Neuron (in vitro differentiated cells): ENCODE measurements around the gene LETMD1.

Source experiments
- H2AFZ ChIP-seq: one replicate; pipeline ENCODE4 v1.6.1; 2013; ENCODE audit warnings: low read depth, mild to moderate bottlenecking, inconsistent platforms, low read length, moderate library complexity
- H3K27me3 ChIP-seq: one replicate; pipeline ENCODE4 v1.6.1; 2013; ENCODE audit warnings: low read length; ENCODE audit not compliant: insufficient read depth
- H3K36me3 ChIP-seq: one replicate; pipeline ENCODE4 v1.6.1; 2013; ENCODE audit warnings: low read length; ENCODE audit not compliant: insufficient read depth
- H3K4me1 ChIP-seq: one replicate; pipeline ENCODE4 v1.6.1; 2013; ENCODE audit warnings: low read length; ENCODE audit not compliant: insufficient read depth
- H3K4me3 ChIP-seq: 2 replicates; pipeline ENCODE4 v1.5.1; 2013; ENCODE audit warnings: mild to moderate bottlenecking, low read length, moderate library complexity
- H3K9me3 ChIP-seq: one replicate; pipeline ENCODE4 v1.6.1; 2013; ENCODE audit warnings: low read length

Gene LETMD1

GRCh38 chr12:51033457-51034089, 14.6 kb upstream of the LETMD1 start:
- Histone ChIP-seq H3K36me3 (no peaks in the 10 kb centered on the region), H3K4me3 (no peak overlapping the region), H3K4me1 (peaks cover under 1% of the 10 kb centered on the region), H2AFZ (no peak overlapping the region), H3K27me3 (no peaks in the 10 kb centered on the region), H3K9me3 (no peaks in the 10 kb centered on the region)

DNA sequence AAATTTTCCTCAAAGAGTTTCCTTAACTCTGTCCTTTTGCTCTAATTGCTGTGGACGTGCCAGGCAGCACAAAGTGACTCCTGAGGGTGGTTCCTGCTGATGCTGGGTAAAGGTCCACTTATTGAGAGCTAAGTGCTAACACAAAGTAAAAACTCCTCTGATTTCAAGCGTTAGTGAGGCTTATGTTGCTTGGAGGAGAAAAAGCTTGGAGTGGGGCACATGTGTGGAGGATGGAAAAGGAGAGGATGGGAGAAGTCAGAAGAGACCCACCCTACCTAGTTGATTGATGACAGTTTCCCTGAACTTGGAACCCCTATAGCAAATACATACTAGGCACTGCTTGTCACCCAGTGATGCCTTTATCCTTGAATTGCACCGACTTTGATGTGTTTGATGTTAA, 11.8 kb upstream of the LETMD1 start:
- Histone ChIP-seq H2AFZ (no peak overlapping the region), H3K4me3 (no peak overlapping the region), H3K9me3 (no peaks in the 10 kb centered on the region), H3K27me3 (no peaks in the 10 kb centered on the region), H3K4me1 (no peaks in the 10 kb centered on the region), H3K36me3 (no peaks in the 10 kb centered on the region)

- H3K27me3 ChIP-seq, result no peaks in the 10 kb centered on the region
- no peaks in the 10 kb centered on the region for H3K9me3 ChIP-seq
- no peaks in the 10 kb centered on the region for H3K36me3 ChIP-seq
- H2AFZ ChIP-seq, result no peak overlapping the region
- H3K4me1 ChIP-seq, result no peaks in the 10 kb centered on the region
- peak overlapping the region; percentile 49 for H3K4me3 ChIP-seq
Measured at GRCh38 chr12:51048661-51049251, 629 bp downstream of the LETMD1 start.

DNA sequence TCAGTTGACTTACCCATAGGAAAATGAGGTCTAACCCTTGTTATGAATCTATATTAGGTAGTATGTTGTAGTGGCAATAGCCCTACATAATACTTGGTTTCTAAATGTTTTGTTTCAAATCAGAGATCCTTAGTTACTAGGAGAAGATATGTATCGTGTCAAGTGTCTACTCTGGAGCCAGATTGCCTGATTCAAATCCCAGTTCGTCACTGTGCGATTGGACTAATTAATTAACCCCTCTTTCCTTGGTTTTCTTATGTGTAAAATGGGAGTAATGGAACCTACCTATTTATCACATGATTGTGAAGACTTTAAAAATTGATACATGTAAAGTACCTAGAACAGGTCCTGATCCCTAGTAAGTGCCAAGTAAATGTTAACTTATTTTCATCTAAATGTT, 1.4 kb downstream of the LETMD1 start:
- no peak overlapping the region for H2AFZ ChIP-seq

GRCh38 chr12:51051787-51052186, 3.7 kb downstream of the LETMD1 start:
- no peaks in the 10 kb centered on the region for H3K36me3 ChIP-seq
- H3K4me1 ChIP-seq, result no peaks in the 10 kb centered on the region
- no peak overlapping the region for H2AFZ ChIP-seq
- H3K4me3 ChIP-seq, result no peak overlapping the region
- H3K9me3 ChIP-seq, result no peaks in the 10 kb centered on the region
- no peaks in the 10 kb centered on the region for H3K27me3 ChIP-seq

More for the DNA sequence above, 1.4 kb downstream of the LETMD1 start:
- Histone ChIP-seq H3K36me3 (no peaks in the 10 kb centered on the region), H3K27me3 (no peaks in the 10 kb centered on the region), H3K9me3 (no peaks in the 10 kb centered on the region), H3K4me3 (no peak overlapping the region), H3K4me1 (no peaks in the 10 kb centered on the region)

DNA sequence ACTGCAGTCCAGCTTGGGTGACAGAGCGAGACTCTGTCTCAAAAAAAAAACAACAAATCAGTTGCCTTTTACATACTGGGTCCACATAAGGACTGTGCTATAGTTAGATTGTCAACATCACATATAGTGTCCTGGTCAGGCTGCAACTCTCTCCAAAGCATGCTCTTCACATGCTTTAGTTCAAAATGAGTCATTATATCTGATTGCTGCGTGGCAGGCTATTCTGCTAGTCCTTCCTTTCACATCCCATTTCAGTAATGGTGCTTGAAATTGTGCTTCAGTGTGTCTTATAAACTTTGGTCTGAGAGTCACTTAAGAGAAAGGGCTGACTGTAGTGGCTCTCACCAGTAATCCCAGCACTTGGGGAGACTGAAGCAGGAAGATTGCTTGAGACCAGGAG, 6.9 kb downstream of the LETMD1 start:
- Histone ChIP-seq H3K4me1 (no peaks in the 10 kb centered on the region), H3K4me3 (no peak overlapping the region), H3K27me3 (no peaks in the 10 kb centered on the region), H2AFZ (no peak overlapping the region), H3K36me3 (no peaks in the 10 kb centered on the region), H3K9me3 (no peaks in the 10 kb centered on the region)

GRCh38 chr12:51056242-51056641, 8.1 kb downstream of the LETMD1 start:
- Histone ChIP-seq H2AFZ (no peak overlapping the region), H3K4me3 (no peak overlapping the region), H3K27me3 (no peaks in the 10 kb centered on the region), H3K9me3 (no peaks in the 10 kb centered on the region), H3K36me3 (no peaks in the 10 kb centered on the region), H3K4me1 (no peaks in the 10 kb centered on the region)

DNA sequence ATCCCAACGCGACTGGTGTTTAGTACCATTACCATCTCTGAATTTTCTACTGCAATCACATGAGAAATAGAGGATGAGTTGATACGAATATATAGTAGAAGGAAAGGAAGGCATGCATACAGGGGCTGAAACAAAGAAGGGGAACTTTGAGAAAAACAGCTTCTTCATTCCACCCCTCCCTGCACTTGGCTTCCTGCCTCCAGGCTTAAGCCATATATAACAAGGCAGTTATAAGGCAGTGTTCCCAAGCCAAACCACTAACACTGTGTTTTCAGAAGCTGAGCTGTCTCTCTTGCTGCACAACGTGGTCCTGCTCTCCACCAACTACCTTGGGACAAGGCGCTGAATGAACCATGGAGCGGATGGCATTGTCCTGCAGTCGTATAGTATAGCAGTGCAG, 11.0 kb downstream of the LETMD1 start:
- Histone ChIP-seq H2AFZ (no peak overlapping the region), H3K27me3 (no peaks in the 10 kb centered on the region), H3K36me3 (peaks cover 22% of the 10 kb centered on the region), H3K4me1 (no peaks in the 10 kb centered on the region), H3K4me3 (no peak overlapping the region), H3K9me3 (no peaks in the 10 kb centered on the region)

DNA sequence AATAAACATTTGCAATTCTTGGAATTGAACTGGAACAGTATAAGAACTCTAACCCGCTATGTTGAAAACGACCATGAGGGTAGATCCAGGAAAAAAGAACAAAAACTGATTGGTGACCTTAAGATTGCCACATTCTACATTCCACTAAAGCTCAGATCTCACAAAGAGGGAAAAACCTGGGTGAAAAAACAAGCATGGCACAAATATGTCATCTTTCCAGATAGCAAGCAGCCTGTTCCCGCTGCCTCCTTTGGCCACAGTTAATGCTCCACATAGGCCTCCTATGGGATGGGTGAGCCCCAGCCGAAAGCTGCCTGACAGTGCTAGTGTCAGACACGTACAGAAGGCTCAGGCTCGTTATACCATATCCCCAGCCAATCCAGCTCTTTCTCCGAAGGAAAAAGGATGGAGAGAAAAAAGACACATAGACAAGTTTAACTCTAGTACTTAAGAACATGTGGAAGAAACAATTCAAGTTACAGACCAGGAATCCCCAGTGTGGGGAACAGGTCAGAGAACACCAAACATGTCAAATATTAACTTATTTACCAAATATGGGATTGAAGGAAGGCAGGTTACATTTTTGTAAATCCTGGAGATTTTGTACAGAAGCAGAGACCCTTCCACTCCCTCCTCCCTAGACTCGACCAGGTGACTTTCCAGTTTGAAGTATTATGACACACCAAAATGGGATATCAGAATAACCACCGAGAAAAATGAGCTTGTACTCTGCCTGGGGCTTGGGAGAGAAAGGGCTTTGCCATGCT, 14.7 kb downstream of the LETMD1 start:
- Histone ChIP-seq H3K36me3 (peaks cover 53% of the 10 kb centered on the region), H3K4me1 (no peaks in the 10 kb centered on the region), H3K27me3 (no peaks in the 10 kb centered on the region), H2AFZ (no peak overlapping the region), H3K9me3 (no peaks in the 10 kb centered on the region), H3K4me3 (no peak overlapping the region)

DNA sequence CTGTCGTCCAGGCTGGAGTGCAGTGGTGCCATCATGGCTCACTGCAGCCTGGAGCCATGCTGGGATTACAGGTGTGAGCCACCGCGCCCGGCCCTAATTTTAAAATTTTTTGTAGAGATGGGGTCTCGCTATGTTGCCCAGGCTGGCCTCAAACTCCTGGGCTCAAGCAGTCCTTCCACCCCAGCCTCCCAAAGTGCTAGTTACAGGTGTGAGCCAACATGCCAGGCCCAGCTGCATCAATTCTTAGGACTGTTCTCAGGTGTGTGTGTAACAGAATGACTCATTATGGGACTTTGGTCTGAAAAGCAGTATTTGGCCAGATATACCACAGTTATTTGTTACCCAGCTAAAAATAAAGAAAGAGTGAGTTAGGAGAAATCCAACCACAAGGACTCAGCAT, 17.4 kb downstream of the LETMD1 start:
- H3K4me1 ChIP-seq, result no peaks in the 10 kb centered on the region
- peaks cover 61% of the 10 kb centered on the region for H3K36me3 ChIP-seq
- H3K27me3 ChIP-seq, result no peaks in the 10 kb centered on the region
- no peaks in the 10 kb centered on the region for H3K9me3 ChIP-seq
- H2AFZ ChIP-seq, result no peak overlapping the region
- no peak overlapping the region for H3K4me3 ChIP-seq

DNA sequence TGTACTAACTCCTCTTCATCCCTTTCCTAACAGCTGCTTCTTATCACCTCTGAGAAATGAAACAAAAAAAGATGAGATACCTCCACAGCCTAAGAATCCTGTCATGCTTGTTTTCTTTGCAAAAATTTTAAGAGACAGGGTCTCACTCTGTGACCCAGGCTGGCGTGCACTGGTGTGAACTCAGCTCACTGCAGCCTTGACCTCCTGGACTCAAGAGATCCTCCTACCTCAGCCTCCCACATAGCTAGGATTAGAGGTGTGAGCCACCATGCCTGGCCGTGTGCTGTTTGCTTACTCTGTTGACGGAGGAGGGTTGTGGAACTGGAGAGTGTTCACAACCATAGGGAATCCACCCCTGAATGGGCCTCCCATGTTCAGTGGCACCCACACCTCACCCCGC, 19.1 kb downstream of the LETMD1 start:
- no peaks in the 10 kb centered on the region for H3K9me3 ChIP-seq
- H3K36me3 ChIP-seq, result peaks cover 73% of the 10 kb centered on the region
- no peak overlapping the region for H2AFZ ChIP-seq
- no peaks in the 10 kb centered on the region for H3K4me1 ChIP-seq
- H3K27me3 ChIP-seq, result no peaks in the 10 kb centered on the region
- H3K4me3 ChIP-seq, result no peak overlapping the region

- H3K4me1 ChIP-seq, result no peaks in the 10 kb centered on the region
- no peak overlapping the region for H3K4me3 ChIP-seq
- H3K36me3 ChIP-seq, result peaks cover 72% of the 10 kb centered on the region
- no peaks in the 10 kb centered on the region for H3K9me3 ChIP-seq
- no peak overlapping the region for H2AFZ ChIP-seq
- H3K27me3 ChIP-seq, result no peaks in the 10 kb centered on the region
Measured at GRCh38 chr12:51067771-51068170, 19.6 kb downstream of the LETMD1 start.

DNA sequence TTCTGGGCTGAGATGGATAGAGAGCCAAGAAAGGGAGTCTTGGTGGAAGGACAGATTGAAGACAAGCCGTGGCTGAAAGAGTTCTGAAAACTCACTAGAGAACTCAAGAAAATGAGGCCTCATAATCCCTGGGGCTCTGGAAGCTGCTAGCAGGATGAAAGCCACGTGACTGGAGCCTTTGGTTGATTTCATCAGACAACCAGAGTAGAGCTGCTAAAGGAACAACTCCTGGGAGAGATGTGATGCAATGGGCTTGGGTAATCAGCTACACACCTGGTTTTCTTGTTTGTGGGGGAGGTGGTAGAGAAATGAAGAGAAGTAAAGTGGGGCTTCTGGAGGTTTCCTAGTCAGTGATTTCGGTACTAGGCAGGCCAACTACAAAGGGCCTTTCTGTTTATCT, 21.9 kb downstream of the LETMD1 start:
- Histone ChIP-seq H3K4me1 (no peaks in the 10 kb centered on the region), H3K9me3 (no peaks in the 10 kb centered on the region), H3K4me3 (no peak overlapping the region), H3K27me3 (no peaks in the 10 kb centered on the region), H3K36me3 (peaks cover 62% of the 10 kb centered on the region), H2AFZ (no peak overlapping the region)
